ENCODE results near the gene RAE1.

Gene RAE1

DNA sequence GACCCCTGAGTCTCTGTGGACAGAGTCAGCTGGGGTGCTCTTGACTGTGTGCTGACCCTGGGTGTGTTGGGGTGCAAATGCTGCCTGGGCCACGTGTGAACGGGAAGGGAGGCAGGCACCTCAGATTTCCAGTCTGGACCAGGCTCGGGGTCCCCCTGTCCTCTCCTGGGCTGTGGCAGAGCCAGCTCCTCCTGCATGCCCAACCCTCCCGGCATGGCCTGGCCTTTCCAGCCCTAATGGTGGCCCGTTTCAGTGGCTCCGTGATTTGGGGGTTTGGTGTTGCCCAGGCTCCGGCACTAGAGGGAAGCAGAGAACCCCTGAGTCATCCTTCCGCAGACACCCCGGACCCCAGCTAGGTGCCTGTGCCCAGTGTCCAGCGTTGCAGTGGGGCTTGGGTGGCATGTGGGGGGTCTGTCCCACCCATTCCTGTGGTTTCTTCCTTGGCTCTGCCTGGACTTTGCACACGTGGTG, 49.2 kb downstream of the RAE1 start:
- peak; percentile 68 for DNase-seq (ENCODE audit: low spot score)

DNA sequence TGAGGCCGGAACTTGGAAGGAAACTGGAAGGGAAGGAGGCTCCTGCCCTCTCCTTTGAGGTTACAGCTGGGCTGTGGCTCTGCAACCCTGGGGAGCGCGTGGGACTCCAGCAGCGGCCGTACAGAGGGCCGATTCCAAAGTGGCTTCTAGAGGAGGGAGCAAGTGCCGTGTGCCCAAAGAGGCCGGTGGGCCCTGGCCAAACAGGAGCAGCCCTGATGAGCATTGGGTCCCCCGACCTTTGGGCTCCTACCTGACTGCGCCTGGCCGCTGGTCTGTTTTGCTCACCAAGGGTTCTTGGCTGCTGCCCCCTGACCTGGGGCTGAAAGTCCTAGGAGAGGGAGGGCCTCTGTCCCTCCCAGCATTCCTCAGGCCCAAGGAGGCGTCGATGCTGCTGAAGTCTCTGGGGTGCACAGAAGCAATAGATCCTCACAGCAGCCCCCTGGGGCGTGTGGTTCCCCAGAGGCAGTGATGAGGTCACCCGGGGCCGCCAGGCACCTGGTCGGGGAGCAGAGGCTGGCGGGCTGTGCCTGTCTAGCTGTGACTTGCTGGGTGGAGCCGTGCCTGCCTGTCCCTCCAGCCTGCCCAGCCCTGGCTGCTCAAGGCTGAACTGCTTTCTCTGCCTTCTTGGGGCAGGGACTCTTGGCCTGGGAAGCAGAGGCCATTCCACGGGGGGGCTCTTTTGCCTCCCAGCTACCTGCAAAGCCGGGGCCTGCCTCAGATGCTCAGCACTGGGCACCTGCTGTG, 49.9 kb downstream of the RAE1 start:
- peak; percentile 94 for DNase-seq (ENCODE audit: low spot score)

DNA sequence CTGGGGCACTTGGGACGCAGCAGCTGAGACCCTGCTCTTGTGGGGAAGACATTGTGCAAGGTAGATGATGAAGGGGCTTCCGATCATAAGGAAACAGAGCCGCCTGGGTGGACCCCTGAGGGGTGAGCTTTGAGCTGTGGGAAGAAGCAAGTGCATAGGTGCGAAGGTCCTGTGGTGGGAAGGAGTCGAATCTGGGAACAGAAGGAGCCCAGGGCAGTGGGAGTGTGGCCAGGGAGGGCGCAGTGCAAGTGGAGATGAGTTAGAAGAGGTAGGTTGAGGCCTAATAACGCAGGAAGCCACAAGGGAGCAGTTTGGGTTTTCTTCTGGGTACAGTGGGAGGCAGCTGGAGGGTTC, 50.5 kb downstream of the RAE1 start:
- DNase-seq (ENCODE audit: low spot score) = no peak

DNA sequence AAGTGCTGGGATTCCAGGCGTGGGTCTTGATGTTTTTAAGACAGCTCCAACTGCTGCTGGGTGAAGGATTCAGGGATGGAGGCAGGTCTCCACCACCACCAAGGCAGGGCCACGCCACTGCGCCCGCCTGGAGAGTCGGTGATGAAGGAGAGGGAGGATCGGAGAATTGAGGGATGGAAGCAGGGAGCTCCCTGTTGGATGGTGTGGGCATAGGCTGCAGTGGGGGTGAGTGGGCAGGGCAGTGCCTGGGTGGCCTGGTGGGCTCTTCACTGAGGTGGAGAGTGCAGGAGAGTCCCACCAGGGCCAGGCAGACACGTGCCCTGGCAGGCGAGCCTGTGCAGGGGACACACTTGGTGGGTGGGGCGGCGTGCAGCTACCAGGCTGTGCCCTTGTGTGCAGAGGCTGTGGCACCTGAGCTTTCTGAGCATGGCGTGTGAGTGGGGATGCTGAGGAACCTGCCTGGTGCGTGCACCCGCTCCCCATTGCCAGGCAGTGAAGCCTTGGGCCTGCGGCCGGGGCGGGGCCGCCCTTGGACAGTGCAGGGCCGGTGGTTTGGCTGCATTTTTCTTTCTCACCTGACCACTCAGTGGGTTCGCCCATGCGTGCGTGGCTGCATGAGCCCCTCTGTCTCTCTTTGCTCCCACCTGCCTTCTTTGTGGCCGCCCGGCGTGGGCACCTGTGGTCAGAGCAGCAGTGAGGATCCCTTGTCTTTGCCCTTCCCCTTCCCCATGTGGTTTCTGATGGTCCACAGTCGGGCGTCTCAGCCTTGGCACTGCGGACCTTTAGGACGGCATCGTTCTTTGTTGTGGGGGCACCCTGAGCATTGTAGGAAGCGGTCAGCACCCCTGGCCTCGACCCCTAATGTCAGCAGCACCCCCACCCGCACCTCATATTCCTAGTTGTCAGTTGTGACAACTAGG, 51.4 kb downstream of the RAE1 start:
- no peak for DNase-seq (ENCODE audit: low spot score)

DNA sequence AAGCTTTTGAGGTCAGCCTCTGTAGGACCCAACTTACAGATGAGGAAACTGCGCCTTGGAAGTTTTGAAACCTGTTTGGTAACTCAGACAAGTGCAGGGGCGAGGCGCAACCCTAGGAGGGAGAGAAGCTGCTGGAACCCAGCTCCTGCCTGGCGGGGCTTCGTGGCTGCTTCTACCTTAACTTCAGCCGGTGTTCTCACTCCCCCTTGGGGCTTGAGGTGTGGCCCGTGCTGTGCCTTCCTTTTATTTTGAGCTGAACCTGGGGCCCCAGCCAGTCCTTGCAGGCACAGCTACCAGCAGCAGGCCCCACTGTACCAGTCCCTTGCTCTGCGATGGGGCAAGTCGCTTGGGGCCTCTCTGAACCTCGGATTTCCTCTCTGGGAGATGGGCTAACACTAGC, 52.2 kb downstream of the RAE1 start:
- DNase-seq (ENCODE audit: low spot score) = no peak

DNA sequence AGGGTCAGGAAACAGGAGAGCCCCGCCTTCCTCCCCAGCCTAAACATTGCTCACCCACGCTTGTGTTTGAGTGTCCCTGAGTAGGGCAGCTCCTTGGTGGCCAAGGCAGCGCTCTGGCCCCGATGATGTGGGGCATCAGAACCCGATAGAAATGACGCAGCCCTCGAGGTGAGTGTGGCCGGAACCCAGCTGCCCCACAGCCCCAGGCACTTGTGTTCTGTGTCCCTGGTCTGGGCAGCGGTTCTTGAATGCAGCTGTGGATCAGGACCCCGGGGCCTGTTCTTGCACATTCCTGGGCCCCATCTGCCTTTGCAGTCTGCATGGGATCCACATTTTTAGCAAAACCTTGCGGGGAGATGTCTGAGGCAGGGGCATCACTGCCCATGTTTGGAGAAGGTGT, 53.0 kb downstream of the RAE1 start:
- DNase-seq (ENCODE audit: low spot score) = no peak

DNA sequence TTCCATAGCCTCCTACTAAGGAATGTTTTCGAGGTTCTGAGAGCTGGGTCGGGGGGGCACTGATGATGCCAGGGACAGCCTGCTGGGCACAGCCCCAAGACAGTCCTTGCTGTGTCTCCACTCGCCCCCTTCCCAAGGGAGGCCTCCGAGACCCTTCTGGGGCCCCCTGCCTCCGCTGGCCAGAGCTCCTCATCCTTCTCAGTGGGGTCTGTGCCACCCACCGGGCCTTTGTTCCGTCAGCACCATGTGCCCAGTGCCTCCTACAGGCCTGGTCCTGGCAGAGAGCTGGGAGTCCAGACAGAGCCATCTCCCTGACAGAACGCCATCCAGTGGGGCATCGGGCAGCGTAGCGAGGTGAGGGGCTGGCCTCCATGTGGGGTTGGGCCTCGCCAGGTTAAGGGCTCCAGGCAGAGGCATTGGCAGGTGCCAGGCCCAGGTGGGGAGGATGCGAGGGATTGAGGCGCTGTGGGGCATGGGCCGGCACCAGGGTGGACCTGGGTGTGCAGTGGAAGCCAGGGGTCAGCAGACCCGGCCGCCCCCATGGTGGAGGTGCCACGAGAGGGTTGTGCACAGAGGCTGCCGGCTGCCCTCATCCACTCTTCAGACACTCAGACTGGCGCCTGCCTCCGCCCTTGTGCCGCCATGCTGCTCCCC, 53.5 kb downstream of the RAE1 start:
- no peak for DNase-seq (ENCODE audit: low spot score)

DNA sequence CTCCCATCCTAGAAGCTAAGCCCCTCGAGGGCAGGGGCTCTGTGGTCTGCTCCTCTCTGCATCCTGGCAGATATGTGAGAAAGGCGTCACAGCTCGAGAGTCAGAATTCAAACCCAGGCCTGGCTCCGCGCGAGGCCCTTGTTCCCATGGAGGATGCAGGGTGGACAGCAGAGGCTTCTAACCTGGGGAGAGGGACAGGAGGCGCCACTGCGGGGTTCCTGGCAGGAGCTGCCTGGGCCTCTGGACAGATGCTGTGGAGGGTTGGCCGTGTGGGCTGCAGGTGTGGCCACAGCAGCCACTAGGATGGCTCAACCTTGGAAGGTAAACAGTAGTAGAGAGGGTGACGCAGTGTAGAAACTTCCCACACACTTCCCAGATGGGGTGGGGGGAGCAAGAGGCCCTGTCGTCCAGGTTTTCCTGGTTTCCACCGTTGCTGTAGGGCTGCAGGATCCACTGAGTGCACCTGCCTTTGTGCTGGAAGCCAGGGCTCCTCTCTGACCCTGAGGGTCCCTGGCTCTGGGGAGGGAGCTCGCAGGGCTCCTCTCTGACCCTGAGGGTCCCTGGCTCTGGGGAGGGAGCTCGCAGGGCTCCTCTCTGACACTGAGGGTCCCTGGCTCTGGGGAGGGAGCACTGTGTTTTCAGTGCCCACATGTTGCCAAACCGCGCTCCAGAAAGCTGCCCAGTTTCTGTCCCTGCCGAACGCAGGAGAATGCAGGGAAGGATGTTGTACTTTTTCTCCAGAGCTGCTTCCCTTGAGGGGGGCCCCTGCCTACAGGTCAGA, 54.4 kb downstream of the RAE1 start:
- DNase-seq (ENCODE audit: low spot score) = no peak

DNA sequence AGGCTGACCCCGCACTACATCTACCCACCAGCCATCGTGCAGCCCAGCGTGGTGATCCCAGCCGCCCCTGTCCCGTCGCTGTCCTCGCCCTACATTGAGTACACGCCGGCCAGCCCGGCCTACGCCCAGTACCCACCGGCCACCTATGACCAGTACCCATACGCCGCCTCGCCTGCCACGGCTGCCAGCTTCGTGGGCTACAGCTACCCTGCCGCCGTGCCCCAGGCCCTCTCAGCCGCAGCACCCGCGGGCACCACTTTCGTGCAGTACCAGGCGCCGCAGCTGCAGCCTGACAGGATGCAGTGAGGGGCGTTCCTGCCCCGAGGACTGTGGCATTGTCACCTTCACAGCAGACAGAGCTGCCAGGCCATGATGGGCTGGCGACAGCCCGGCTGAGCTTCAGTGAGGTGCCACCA, 56.5 kb downstream of the RAE1 start:
- DNase-seq (ENCODE audit: low spot score) = no peak

DNA sequence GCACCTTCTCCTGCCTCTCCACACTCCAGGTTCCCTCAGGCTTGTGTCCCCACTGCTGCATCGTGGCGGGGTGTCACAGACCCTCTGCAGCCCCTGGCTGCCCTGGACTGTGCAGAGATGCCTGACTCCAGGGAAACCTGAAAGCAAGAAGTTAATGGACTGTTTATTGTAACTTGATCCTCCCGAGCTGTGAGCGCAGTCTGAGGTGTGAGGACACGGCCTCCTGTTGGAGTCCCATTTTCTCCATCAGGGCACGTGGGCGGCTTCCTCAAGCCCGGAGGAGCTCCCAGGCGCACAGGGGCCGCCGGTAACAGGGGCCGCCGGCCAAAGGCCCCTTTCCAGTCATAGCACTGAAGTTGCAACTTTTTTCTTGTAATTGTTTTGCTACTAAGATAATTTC, 57.1 kb downstream of the RAE1 start:
- DNase-seq (ENCODE audit: low spot score) = no peak

DNA sequence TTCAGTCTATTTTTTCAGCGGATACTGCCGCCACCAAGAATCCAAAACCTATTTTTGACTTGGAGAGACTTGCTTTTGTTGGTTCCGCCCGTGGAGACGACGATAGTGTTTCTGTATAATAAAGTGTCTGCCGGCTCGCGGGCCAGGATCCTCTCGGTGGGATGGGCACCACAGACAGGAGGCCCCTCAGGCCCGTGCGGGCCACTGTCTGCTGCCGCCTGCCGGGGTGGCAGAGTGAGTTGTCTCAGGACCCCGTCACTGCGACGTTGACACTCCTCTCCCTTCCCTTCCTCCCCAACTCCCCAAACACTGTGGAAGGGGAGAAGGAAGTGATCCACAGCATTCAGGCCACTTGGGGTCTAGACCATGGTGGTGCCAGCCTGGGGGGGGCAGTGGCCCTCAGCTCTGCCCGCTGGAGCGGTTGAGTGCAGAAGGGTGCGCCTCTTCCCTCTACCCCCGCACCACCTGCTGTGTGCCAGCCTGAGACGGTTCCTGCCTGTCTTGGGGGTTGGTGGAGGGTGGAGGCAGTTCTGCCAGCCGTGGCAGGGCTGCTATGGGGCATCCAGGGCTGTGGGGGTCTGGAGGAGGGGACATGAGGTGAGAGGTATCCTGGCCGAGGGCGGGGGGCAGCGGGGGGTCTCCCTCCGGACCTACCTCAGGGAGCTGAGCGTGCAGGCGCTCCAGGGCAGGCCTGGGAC, 57.6 kb downstream of the RAE1 start:
- no peak for DNase-seq (ENCODE audit: low spot score)

DNA sequence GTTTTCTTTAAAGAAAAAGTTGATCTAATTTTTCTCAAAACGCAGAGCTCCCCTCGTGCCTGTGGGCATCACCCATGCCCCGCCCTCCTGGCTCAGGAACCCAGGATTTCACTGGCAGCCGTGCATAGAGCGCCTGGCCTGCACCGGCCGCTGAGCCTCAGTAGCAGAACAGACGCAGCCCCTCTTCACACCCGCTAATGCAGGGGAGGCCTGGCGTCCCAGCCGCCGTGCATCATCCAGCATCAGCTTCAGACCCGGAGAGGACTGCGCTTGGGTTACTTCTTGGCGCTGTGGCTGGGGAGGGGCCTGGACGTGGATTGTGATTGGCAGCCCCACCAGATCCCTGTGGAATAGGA, 58.2 kb downstream of the RAE1 start:
- no peak for DNase-seq (ENCODE audit: low spot score)

DNA sequence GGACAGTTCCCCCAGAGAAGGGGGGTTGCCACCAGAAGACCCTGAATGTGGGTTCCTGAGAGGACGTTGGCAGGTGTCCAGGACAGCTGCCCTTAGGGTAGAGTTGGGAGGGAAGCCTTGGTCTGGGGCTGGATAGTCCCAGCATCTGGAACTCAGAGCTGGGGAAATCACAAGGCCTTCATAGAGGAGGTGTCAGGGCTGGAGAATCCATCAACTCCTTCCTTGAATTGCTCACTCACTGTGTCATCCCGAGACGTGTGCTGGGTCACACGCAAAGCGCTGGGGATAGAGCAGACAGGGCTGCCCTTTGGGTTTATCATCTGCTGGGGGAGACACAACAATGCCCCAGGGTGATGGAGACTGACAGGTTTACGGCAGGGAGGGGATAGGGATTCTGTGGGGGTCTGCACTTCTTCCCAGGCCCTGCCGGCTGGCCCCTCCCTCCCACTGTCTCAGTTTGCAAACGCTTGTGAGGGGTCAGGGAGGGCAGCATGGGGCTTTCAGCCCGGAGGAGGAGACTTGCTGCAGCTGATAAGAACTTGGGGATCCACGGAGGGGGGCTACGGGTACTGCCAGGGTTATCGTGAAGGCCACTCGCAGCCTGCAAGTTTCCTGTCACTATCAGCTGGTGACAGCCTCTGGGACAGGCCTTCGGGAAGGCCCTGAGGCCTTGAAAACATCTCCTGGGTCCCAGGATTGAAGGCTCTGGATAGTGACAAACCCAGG, 58.8 kb downstream of the RAE1 start:
- DNase-seq (ENCODE audit: low spot score) = no peak

DNA sequence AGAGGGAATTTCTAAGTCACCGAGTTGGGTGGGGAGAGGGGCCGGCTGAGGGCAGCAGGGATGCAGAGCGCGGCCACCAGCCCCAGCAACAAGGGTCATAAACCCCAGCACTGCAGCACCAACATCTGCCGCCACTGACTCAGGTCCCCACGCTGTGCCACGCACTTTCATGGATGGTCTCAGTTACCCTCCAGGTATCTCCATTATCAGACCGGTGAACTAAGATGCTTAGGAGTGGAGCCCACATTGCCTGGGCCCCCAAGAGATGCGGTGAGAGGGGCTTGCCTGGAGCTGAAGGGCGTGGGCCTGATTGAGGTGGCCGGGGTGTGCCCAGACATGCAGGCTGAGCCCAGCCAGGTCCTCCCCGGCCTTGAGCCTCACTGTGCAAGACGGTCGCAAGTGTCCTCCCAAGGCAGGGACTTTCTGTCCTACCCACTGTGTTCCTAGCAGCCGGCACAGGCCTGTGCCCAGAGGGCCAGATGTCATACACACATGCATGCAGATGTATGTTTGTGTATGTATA, 59.4 kb downstream of the RAE1 start:
- no peak for DNase-seq (ENCODE audit: low spot score)

DNA sequence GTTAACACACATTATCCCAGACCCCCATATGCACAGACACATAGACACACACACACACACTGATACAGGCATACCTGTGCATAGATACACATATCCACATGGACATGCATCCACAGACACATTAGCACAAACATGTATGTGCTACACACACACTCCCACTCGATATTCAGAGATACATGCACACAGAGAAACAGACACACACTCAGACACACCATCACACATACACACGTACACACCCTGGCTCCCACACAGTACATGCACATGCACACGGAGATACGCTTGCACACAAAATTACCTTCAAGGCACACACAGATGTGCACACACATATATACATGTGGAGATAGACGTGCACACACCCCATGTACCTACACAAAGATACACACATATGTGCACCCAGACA, 59.9 kb downstream of the RAE1 start:
- DNase-seq (ENCODE audit: low spot score) = no peak

DNA sequence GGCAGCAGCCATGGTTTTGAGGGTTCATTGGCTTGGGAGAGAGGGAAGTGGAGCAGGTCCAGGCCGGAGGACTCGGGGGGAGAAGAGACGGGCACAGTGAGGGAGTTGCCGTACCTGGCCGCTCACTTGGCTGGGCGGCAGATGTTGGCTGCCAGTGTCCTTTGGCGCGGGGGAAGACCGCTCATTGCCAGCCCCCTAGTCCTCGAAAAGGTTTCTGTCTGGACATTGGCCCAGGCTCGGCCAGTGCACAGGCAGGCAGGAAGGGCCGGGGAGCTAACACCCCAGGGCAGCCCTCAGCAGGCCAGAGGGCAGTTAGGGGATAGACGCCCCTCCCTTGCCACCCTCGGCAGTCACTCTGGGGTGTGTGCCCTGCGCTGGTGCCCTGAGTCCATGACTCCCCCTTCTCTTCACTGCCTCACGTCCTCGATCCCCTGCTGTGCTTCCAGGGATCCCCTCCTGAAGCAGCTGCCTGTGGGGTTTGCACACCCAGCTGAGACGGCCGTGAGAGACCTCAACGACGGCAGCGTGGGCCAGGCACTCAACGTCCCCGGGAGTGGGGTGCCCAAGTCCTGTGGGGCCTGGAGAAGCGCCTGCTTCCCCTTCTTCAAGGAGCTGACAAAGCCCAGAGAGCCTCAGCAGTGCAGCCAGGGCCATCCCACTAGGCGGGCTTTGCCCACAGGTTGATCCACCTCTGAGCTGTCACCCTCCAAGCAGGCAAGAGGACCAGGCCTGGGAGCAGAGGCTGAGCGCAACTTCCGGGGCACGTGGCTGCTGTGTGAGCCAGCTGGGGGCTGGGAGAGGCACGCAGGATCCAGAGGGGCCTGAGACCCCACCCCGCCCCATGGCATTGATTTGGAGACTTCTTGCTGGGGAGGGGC, 60.6 kb downstream of the RAE1 start:
- DNase-seq (ENCODE audit: low spot score) = no peak

DNA sequence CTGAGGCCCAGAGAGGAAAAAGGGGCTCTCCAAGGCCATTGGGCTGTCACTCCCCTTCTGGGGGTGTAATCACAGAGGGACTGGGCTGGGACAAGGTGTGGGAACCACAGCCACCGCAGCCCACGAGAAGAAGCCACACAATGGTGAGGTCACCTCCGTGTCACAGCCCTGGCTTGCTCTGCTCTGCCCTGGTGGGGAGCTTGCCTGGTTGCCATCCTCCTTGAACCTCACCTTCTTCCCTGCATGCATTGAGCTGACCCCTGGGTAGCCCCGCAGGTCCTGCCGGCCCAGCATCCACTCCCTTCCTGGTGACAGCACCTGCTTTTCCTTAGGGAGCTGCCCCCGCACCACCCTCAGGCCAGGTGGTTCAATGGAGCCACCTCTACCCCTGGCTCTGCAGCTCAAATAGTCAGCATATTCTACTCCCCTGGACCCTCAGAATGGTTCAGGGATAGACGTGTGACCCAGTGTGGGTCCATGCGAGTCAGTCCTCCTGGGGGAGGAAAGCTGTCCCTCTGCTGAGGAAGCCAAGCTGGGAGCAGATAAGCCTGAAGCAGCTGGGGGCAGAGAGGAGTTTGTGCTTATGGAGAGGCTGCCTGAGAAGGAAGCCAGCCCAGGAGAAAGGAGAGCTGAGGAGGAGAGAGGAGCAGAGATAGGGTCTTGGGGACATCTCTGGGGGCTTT, 61.4 kb downstream of the RAE1 start:
- DNase-seq (ENCODE audit: low spot score) = no peak

DNA sequence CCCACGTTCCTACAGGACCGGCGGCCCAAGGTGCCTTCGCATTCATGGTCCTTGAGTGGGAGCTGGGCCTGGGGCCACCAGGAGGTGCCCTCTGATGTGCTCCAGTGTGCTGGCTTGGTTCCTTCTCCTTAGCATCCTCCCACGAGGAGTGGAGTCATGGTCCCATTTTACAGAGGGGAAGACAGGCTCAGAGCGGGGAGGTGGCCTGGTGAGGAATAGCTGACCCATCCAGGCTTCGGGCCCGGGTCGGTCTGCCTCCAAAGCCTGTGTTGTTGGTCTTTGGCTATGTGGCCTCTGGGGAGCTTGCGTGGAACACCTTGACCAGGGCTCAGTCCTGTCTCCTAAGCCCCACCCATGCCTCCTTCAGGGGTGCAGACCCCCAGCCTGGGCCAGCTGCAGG, 62.9 kb downstream of the RAE1 start:
- no peak for DNase-seq (ENCODE audit: low spot score)

All from NAMALWA (cell line).